ENCODE data around the gene UTP25.
A peak's percentile ranks its signal among the peaks of the same experiment; 100 is the strongest.

UTP25 gene

DNA sequence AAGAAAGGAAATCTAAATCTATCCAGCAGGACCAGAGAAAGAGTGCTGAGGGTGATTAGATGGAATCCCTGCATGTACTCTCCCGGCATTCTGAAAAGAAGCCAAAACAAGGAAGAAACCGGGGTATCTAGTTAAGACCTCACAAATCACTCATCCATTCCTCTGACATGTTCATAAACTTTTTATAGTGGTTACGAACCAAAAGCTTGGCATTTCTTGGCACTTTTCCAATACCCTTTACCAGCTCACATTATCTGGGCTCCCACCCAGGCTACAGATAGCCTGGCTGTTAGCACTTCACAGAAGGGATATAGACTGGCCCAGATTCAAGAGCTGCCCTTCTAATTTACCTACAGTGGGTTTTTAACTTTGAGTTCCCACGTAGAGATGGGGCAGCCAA, 41.6 kb upstream of the UTP25 start:
- Histone ChIP-seq H3K27ac (ENCODE audit: low read length) (no peak overlapping the region), H2AFZ (ENCODE audit: low read depth, low read length) (peak overlapping the region; percentile 77; the same call in 1 of the 2 replicates), H4K20me1 (ENCODE audit: insufficient read depth, low read length) (no peaks in the 10 kb centered on the region), H3K79me2 (ENCODE audit: insufficient read depth, low read length) (peaks cover 12% of the 10 kb centered on the region), H3K9ac (ENCODE audit: low read depth, low read length) (no peak overlapping the region), H3K4me3 (ENCODE audit: low read depth in 1 of 2, low read length in 2 of 2) (no peak overlapping the region), H3K36me3 (ENCODE audit: insufficient read depth, low read length) (peaks cover 11% of the 10 kb centered on the region), H3K27me3 (ENCODE audit: insufficient read depth, low read length, poor library complexity) (no peaks in the 10 kb centered on the region), H3K4me2 (ENCODE audit: insufficient read depth, low read length) (no peak overlapping the region), H3K9me3 (ENCODE audit: insufficient read depth, low read length, severe bottlenecking) (no peaks in the 10 kb centered on the region), H3K4me1 (ENCODE audit: insufficient read depth, low read length) (peaks cover 17% of the 10 kb centered on the region)
- ATAC-seq (ENCODE audit: insufficient read depth, low read depth) (no peak), DNase-seq (no peak)
- no peak for TF ChIP-seq EZH2 (IDR thresholded peaks at IDR 0.05; ENCODE audit: borderline replicate concordance, low read depth, low read length, severe bottlenecking)
- TF ChIP-seq, protein P1, sequence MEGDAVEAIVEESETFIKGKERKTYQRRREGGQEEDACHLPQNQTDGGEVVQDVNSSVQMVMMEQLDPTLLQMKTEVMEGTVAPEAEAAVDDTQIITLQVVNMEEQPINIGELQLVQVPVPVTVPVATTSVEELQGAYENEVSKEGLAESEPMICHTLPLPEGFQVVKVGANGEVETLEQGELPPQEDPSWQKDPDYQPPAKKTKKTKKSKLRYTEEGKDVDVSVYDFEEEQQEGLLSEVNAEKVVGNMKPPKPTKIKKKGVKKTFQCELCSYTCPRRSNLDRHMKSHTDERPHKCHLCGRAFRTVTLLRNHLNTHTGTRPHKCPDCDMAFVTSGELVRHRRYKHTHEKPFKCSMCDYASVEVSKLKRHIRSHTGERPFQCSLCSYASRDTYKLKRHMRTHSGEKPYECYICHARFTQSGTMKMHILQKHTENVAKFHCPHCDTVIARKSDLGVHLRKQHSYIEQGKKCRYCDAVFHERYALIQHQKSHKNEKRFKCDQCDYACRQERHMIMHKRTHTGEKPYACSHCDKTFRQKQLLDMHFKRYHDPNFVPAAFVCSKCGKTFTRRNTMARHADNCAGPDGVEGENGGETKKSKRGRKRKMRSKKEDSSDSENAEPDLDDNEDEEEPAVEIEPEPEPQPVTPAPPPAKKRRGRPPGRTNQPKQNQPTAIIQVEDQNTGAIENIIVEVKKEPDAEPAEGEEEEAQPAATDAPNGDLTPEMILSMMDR (IDR thresholded peaks at IDR 0.05; ENCODE audit: borderline replicate concordance, extremely low read depth, low read length, poor library complexity, severe bottlenecking): no peak

- no peak for DNase-seq
- no peaks in the 10 kb centered on the region for H3K9me3 ChIP-seq (ENCODE audit: insufficient read depth, low read length, severe bottlenecking)
Observed at GRCh38 chr1:209787551-209787950, 40.2 kb upstream of the UTP25 start.

DNA sequence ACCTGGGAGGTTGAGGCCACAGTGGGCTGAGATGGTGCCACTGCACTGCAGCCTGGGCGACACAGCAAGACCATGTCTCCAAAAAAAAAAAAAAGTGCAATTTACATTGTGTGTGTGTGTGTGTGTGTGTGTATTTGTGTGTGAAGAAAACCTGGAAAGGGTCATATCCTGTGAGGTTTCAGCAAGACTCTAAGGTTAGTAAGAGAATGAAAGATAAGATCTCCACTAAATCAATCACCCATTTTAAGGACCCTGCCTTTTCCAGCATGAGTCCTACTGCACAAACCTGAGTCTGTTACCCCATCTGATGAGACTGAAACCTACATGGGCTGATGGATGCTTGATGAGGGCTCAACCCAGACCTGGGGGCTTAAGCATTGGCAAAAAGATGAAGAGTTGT, 38.5 kb upstream of the UTP25 start:
- DNase-seq: no peak
- no peaks in the 10 kb centered on the region for H4K20me1 ChIP-seq (ENCODE audit: insufficient read depth, low read length)
- H3K36me3 ChIP-seq (ENCODE audit: insufficient read depth, low read length): no peaks in the 10 kb centered on the region
- no peak overlapping the region for H3K27ac ChIP-seq (ENCODE audit: low read length)
- TF ChIP-seq, protein P1 (IDR thresholded peaks at IDR 0.05; ENCODE audit: borderline replicate concordance, extremely low read depth, low read length, poor library complexity, severe bottlenecking): no peak
- no peak for TF ChIP-seq EZH2 (IDR thresholded peaks at IDR 0.05; ENCODE audit: borderline replicate concordance, low read depth, low read length, severe bottlenecking)
- H3K9ac ChIP-seq (ENCODE audit: low read depth, low read length): no peak overlapping the region
- H3K27me3 ChIP-seq (ENCODE audit: insufficient read depth, low read length, poor library complexity): peaks cover 6% of the 10 kb centered on the region
- no peaks in the 10 kb centered on the region for H3K9me3 ChIP-seq (ENCODE audit: insufficient read depth, low read length, severe bottlenecking)
- H3K4me3 ChIP-seq (ENCODE audit: low read depth in 1 of 2, low read length in 2 of 2): no peak overlapping the region
- no peak for ATAC-seq (ENCODE audit: insufficient read depth, low read depth)
- no peak overlapping the region for H3K4me2 ChIP-seq (ENCODE audit: insufficient read depth, low read length)
- H3K4me1 ChIP-seq (ENCODE audit: insufficient read depth, low read length): peaks cover 8% of the 10 kb centered on the region
- H2AFZ ChIP-seq (ENCODE audit: low read depth, low read length): no peak overlapping the region
- H3K79me2 ChIP-seq (ENCODE audit: insufficient read depth, low read length): no peaks in the 10 kb centered on the region

More at GRCh38 chr1:209787551-209787950, 40.2 kb upstream of the UTP25 start:
- ATAC-seq (ENCODE audit: insufficient read depth, low read depth): no peak
- no peak for TF ChIP-seq EZH2 (IDR thresholded peaks at IDR 0.05; ENCODE audit: borderline replicate concordance, low read depth, low read length, severe bottlenecking)
- TF ChIP-seq, protein P1 (IDR thresholded peaks at IDR 0.05; ENCODE audit: borderline replicate concordance, extremely low read depth, low read length, poor library complexity, severe bottlenecking): no peak
- no peak overlapping the region for H3K4me2 ChIP-seq (ENCODE audit: insufficient read depth, low read length)
- no peaks in the 10 kb centered on the region for H4K20me1 ChIP-seq (ENCODE audit: insufficient read depth, low read length)
- H3K36me3 ChIP-seq (ENCODE audit: insufficient read depth, low read length): peaks cover 7% of the 10 kb centered on the region
- no peak overlapping the region for H2AFZ ChIP-seq (ENCODE audit: low read depth, low read length)
- no peak overlapping the region for H3K9ac ChIP-seq (ENCODE audit: low read depth, low read length)
- no peak overlapping the region for H3K27ac ChIP-seq (ENCODE audit: low read length)
- no peak overlapping the region for H3K4me3 ChIP-seq (ENCODE audit: low read depth in 1 of 2, low read length in 2 of 2)
- H3K4me1 ChIP-seq (ENCODE audit: insufficient read depth, low read length): peaks cover 17% of the 10 kb centered on the region
- peaks cover 12% of the 10 kb centered on the region for H3K79me2 ChIP-seq (ENCODE audit: insufficient read depth, low read length)
- H3K27me3 ChIP-seq (ENCODE audit: insufficient read depth, low read length, poor library complexity): peaks cover 6% of the 10 kb centered on the region

All from DND-41 (cell line).